ENCODE data around the gene HPCAL1. TPM values are rescaled to one million over a fixed set of nuclear protein-coding genes. Genes with fewer than 3 reads are reported as not detected.

Gene HPCAL1
- total and polyA plus RNA-seq, 2 of the 8 experiments (the other 6 are each of a cell fraction or from before 2014, with no cell fraction given) = 5.8 to 8.6 TPM

DNA sequence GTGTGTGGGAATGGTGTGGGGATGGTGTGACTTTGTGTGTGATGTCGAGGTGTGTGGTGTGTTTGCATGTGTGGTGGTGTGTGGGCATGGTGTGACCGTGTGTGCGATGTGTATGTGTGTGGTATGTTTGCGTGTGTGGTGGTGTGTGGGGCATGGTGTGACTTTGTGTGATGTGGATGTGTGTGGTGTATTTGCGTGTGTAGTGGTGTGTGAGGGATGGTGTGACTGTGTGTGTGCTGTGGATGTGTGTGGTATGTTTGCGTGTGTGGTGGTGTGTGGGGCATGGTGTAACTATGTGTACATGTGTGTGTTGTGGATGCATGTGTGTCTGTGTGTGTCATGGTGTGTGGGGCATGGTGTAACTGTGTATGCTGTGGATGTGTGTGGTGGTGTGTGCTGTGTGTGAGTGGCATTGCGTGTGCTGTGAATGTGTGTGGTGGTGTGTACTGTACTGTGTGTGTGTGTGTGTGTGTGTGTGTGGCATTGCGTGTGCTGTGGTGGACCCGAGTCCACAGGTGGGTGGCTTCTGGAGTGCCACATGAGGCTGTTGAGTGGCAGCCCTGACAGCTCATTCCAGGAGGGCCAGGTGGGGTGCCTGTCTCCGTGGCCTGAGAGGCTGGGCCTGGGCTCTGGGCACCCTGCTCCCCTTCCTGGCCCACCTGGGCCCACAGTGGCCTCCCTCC is 130.7 kb downstream of the HPCAL1 start:
- peak overlapping the region; percentile 95; the same call in 1 of the 2 replicates for H2BK12ac ChIP-seq (ENCODE audit: low read depth, low read length)
- H3K23ac ChIP-seq (ENCODE audit: insufficient read length) = no peak overlapping the region
- H2BK120ac ChIP-seq (replicated peaks; ENCODE audit: low read depth, low read length) = no peak overlapping the region
- peak overlapping the region; percentile 73 for H4K91ac ChIP-seq (replicated peaks; ENCODE audit: insufficient read length, low read length)
- DNase-seq (ENCODE audit: low read depth in 1 of 2, low spot score in 2 of 2) = no peak
- H2BK5ac ChIP-seq (ENCODE audit: low read depth, low read length) = peak overlapping the region; percentile 18; the same call in 1 of the 2 replicates
- H3K27ac ChIP-seq (ENCODE audit: low read depth, low read length) = no peak overlapping the region
- peak overlapping the region; percentile 100; the same call in 1 of the 2 replicates for H2BK15ac ChIP-seq (ENCODE audit: low read length)
- H3K79me2 ChIP-seq (ENCODE audit: control insufficient read depth in 1 of 2, insufficient read depth in 2 of 2, low read length in 2 of 2) = no peaks in the 10 kb centered on the region
- H4K8ac ChIP-seq (ENCODE audit: extremely low read depth, insufficient read depth, low read length) = no peak overlapping the region; the same call in 1 of the 2 replicates
- ChIA-PET CTCF (ENCODE audit: partially characterized antibody) (interaction anchor here (0.6 to 4.6 kb wide), 27 partner anchors 10 to 359 kb away, joined by 3 to 44 read pairs (median 8); partner anchors contain the start of gene ODC1), POLR2A (ENCODE audit: partially characterized antibody) (interaction anchor here (0.7 to 1.5 kb wide), 5 partner anchors 8 to 309 kb away, joined by 3 to 4 read pairs (median 3); no protein-coding TSS in a partner anchor)
- H3K9me3 ChIP-seq (ENCODE audit: insufficient read depth in 2 of 2, low read depth in 1 of 2, low read length in 1 of 2) = no peaks in the 10 kb centered on the region
- no peaks in the 10 kb centered on the region for H3K79me1 ChIP-seq (ENCODE audit: low read depth, low read length)
- peak overlapping the region; percentile 67 for H2AK5ac ChIP-seq (ENCODE audit: low read depth, low read length)
- H3K4me2 ChIP-seq (ENCODE audit: insufficient read depth in 1 of 2, low read depth in 2 of 2, low read length in 2 of 2) = peak overlapping the region; percentile 36 to 38; a peak in 3 of 4 replicates
- H3K14ac ChIP-seq (ENCODE audit: insufficient read length) = no peak overlapping the region
- peaks cover 0 to 3% (median 1%) of the 10 kb centered on the region in 4 experiments; a peak in 3 of 7 replicates for H3K4me1 ChIP-seq (replicated peaks in 1 of 4; ENCODE audit: control insufficient read depth in 3 of 4, insufficient read depth in 4 of 4, low read length in 3 of 4)
- H2BK20ac ChIP-seq (ENCODE audit: low read length) = 0 out of 2 replicates have a peak overlapping the region, but pooled peaks have one; percentile 24
- peak overlapping the region; percentile 97 for H3K4ac ChIP-seq (replicated peaks; ENCODE audit: insufficient read length, low read depth, low read length)
- FAIRE-seq = no peak
- no peak overlapping the region for H4K5ac ChIP-seq (ENCODE audit: insufficient read length, low read depth, low read length)
- 90 to 100% methylated on average over 1 to 10 of the region's 10 CpGs for WGBS, 2 experiments (ENCODE audit: extremely low coverage in 1 of 2, insufficient coverage in 1 of 2, insufficient read length in 1 of 2, insufficient replicate concordance in 2 of 2, low coverage in 1 of 2, low lambda C conversion rate in 2 of 2, missing lambda C conversion rate in 1 of 2)
- H3K4me3 ChIP-seq (ENCODE audit: extremely low read depth in 1 of 4, insufficient read depth in 2 of 4, low read depth in 3 of 4, low read length in 4 of 4) = peak overlapping the region in 1 of 4 experiments; percentile 42; a peak in 1 of 8 replicates
- H2AFZ ChIP-seq (ENCODE audit: low read length) = no peak overlapping the region
- no peaks in the 10 kb centered on the region for H3K36me3 ChIP-seq (ENCODE audit: control insufficient read depth in 2 of 4, insufficient read depth in 4 of 4, low read length in 3 of 4)
- peaks cover 10% of the 10 kb centered on the region for H3K23me2 ChIP-seq (ENCODE audit: low read depth, low read length)
- H4K20me1 ChIP-seq (replicated peaks in 1 of 2; ENCODE audit: control insufficient read depth in 1 of 2, insufficient read depth in 2 of 2, low read length in 2 of 2) = peaks cover 0 to 8% of the 10 kb centered on the region in 2 experiments
- H3K27me3 ChIP-seq (replicated peaks in 1 of 4; ENCODE audit: control insufficient read depth in 3 of 4, extremely low read depth in 1 of 4, insufficient read depth in 3 of 4, low read length in 3 of 4) = peaks cover 0 to 8% (median 3%) of the 10 kb centered on the region in 4 experiments; a peak in 3 of 7 replicates
- 0 out of 7 replicates have a peak overlapping the region, but pooled peaks of 1 of the 4 experiments have one; percentile 1 for H3K9ac ChIP-seq (replicated peaks in 1 of 4; ENCODE audit: extremely low read depth in 1 of 4, low read depth in 3 of 4, low read length in 3 of 4)
- H3K18ac ChIP-seq (ENCODE audit: extremely low read depth, low read length) = no peak overlapping the region
- H3K56ac ChIP-seq (replicated peaks; ENCODE audit: insufficient read length, low read depth, low read length) = peak overlapping the region; percentile 86
- no peak for TF ChIP-seq TAF1 (IDR thresholded peaks at IDR 0.05; ENCODE audit: low read depth, low read length)
- no peak for TF ChIP-seq NANOG (IDR thresholded peaks at IDR 0.05; ENCODE audit: insufficient read depth, low read depth, low read length, poor library complexity, severe bottlenecking)
- TF ChIP-seq RBBP5 (IDR thresholded peaks at IDR 0.05; ENCODE audit: borderline replicate concordance, low read depth, low read length) = no peak
- TF ChIP-seq, protein P1, sequence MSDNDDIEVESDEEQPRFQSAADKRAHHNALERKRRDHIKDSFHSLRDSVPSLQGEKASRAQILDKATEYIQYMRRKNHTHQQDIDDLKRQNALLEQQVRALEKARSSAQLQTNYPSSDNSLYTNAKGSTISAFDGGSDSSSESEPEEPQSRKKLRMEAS (IDR thresholded peaks at IDR 0.05) = no peak
- no peak for TF ChIP-seq CREB1 (IDR thresholded peaks at IDR 0.05)
- TF ChIP-seq RXRA (IDR thresholded peaks at IDR 0.05; ENCODE audit: insufficient read depth, low read depth, low read length) = no peak
- TF ChIP-seq GABPA (IDR thresholded peaks at IDR 0.05; ENCODE audit: borderline replicate concordance, insufficient read depth, low read length) = no peak
- TF ChIP-seq EGR1 (IDR thresholded peaks at IDR 0.05; ENCODE audit: borderline replicate concordance, low read depth, low read length) = no peak
